Activated CD4-positive, alpha-beta T cell treated with anti-CD3 and anti-CD28 coated beads for 36 hours (primary cell): ENCODE results near the gene CTPS2. TPM values are rescaled to one million over a fixed set of nuclear protein-coding genes. Genes with fewer than 3 reads are reported as not detected.

Experiments
- ATAC-seq: fragments of 200-7000 bp; cut with Tn5 transposase; one replicate; pipeline ENCODE4 v1.10.0; 2021; ENCODE audit warnings: mild to moderate bottlenecking, moderate library complexity
- CTCF ChIA-PET: fragments of 350-600 bp; sonication (Branson Sonifier 250); formaldehyde crosslinking; loops from one replicate; lab custom pipeline; 2021; ENCODE audit warnings: antibody characterized with exemption; lab: Charles Lee
- POLR2A ChIA-PET: fragments of 350-600 bp; sonication (Branson Sonifier 250); formaldehyde crosslinking; loops from one replicate; lab custom pipeline; 2021; ENCODE audit warnings: antibody characterized with exemption, inconsistent platforms; lab: Charles Lee
- DNase-seq: peaks from one replicate; pipeline ENCODE4 v3.0.0-alpha.2; 2020
- H3K27ac Mint-ChIP-seq: one replicate; pipeline ENCODE4 v1.8.0; 2021; ENCODE audit warnings: mixed read lengths
- H3K27me3 Mint-ChIP-seq: one replicate; pipeline ENCODE4 v1.8.0; 2021; ENCODE audit warnings: mixed read lengths
- H3K36me3 Mint-ChIP-seq: one replicate; pipeline ENCODE4 v1.8.0; 2021; ENCODE audit warnings: low read depth, mixed read lengths
- H3K4me1 Mint-ChIP-seq: one replicate; pipeline ENCODE4 v1.8.0; 2021; ENCODE audit warnings: mixed read lengths
- H3K4me3 Mint-ChIP-seq: one replicate; pipeline ENCODE4 v1.8.0; 2021; ENCODE audit warnings: mild to moderate bottlenecking, moderate library complexity, mixed read lengths
- H3K9me3 Mint-ChIP-seq: one replicate; pipeline ENCODE4 v1.8.0; 2021; ENCODE audit warnings: low read depth, mixed read lengths
- intact Hi-C, 2 experiments: fragments of 100-400 bp; cut with DNase I in 1 of 2; cut with micrococcal nuclease in 1 of 2; formaldehyde crosslinking; loops; one replicate each; pipeline versions ENCODE4 v1.14.2 to v1.15.1; 2022 to 2024; cut with DNase I, micrococcal nuclease
- microRNA-seq: library from miRNA; unstranded; fragments of <30 nt; microRNA quantifications from one replicate; pipeline ENCODE4 v1.2.0, GENCODE V29; 2021; ENCODE audit warnings: borderline replicate concordance
- total RNA-seq, 2 experiments: library from RNA; stranded (reverse); gene quantifications; one replicate each; pipeline ENCODE4 v1.2.3, GENCODE V29; 2021

Gene CTPS2
- total RNA-seq, 2 experiments from 2014 or later: 6.8 to 7.2 TPM

GRCh38 chrX:16547644-16548043 is 164.8 kb downstream of the CTPS2 start:
- H3K4me3 Mint-ChIP-seq: no peak overlapping the region
- H3K4me1 Mint-ChIP-seq: peaks cover 3% of the 10 kb centered on the region
- no peaks in the 10 kb centered on the region for H3K27me3 Mint-ChIP-seq
- H3K36me3 Mint-ChIP-seq: no peaks in the 10 kb centered on the region
- CTCF ChIA-PET: no interaction called here
- no peaks in the 10 kb centered on the region for H3K9me3 Mint-ChIP-seq
- H3K27ac Mint-ChIP-seq: no peak overlapping the region
- POLR2A ChIA-PET: interaction anchor here (0.7 kb wide), 1 partner anchor 1233 kb away, joined by 3 read pairs; no protein-coding TSS in a partner anchor
- DNase-seq (no peak), ATAC-seq (no peak)
- intact Hi-C loops: no loop called here

- H3K9me3 Mint-ChIP-seq: no peaks in the 10 kb centered on the region
- H3K4me3 Mint-ChIP-seq: no peak overlapping the region
- intact Hi-C loops: no loop called here
- CTCF ChIA-PET: no interaction called here
- ATAC-seq (no peak), DNase-seq (no peak)
- POLR2A ChIA-PET: no interaction called here
- H3K27me3 Mint-ChIP-seq: no peaks in the 10 kb centered on the region
- peaks cover 3% of the 10 kb centered on the region for H3K4me1 Mint-ChIP-seq
- H3K27ac Mint-ChIP-seq: no peak overlapping the region
- H3K36me3 Mint-ChIP-seq: no peaks in the 10 kb centered on the region
These were observed 167.5 kb downstream of the CTPS2 start for GRCh38 chrX:16544969-16545368.

Small RNAs within 50 kb of the gene (microRNA-seq; reads per million reads assigned to microRNA genes)
- gene MIR548AM: not detected

Other genes with a start within 250 kb of the CTPS2 start
- not detected for gene S100G, start 62.5 kb downstream of the CTPS2 start, total RNA-seq
- 10 to 100 TPM; 22.8 to 31.4 TPM for gene SYAP1, start 6.9 kb upstream of the CTPS2 start, total RNA-seq
- 10 to 100 TPM; 17.3 to 21.4 TPM for gene TXLNG, start 73.8 kb upstream of the CTPS2 start, total RNA-seq
- 100 to 1,000 TPM; 198 to 238 TPM for gene RBBP7, start 157.7 kb upstream of the CTPS2 start, total RNA-seq
- not detected for gene REPS2, start 234.0 kb upstream of the CTPS2 start, total RNA-seq